Heart left ventricle (tissue), 13 donors: ENCODE data around the gene DDRGK1.
"Not testable (repeated sequence)": the region's sequence is repeated elsewhere in the genome, so short reads cannot be mapped to it uniquely, and the experiment has no call there.

Source experiments
- CTCF ChIP-seq, 12 donors: fragments of 200-600 bp; sonication (generic) in 4 of 12; IDR thresholded peaks; one replicate each; pipeline versions ENCODE4 v1.5.0 to v1.8.0; 2018 to 2022; ENCODE audit warnings: antibody characterized with exemption in 12 of 12, mild to moderate bottlenecking in 5 of 12
- POLR2A ChIP-seq, 2 donors: fragments of 450-650 bp; IDR thresholded peaks; one replicate each; pipeline ENCODE4 v1.6.1; 2017; ENCODE audit warnings: antibody characterized with exemption in 2 of 2, mild to moderate bottlenecking in 2 of 2, moderate library complexity in 2 of 2
- donor health status: ischemic (EF 13 %, LVEDD 7.1; RV severe dilation, severe dysfunction).
- donor health status: DM: no; HTN: yes; CAD: no.
- donor health status: DM: no; HTN: no; CAD: no.
- donor health status: ischemic (EF 25% LVEDD 6.9; RV normal size, moderate dysfunction).
- donor health status: ischemic (EF 25% LVEDD 5.7; RV mildly dilated, moderate dysfunction).
- donor health status: ischemic (EF 35%, LVEDD 5.7; RV mildly dilated, moderate dysfunction).
- donor health status: nonischemic (EF 11% LVEDD 7.7; RV severe dilation, severe dysfunction).
- donor health status: DM: yes; HTN: yes; CAD: no.
- donor health status: PGD.
- donor health status: ischemic (EF 29% LVEDD 5.4; RV normal size, mild dysfunction).
- donor health status: nonischemic (EF 23%, LVEDD 6.1; RV moderate dilation, normal function).

- not testable (repeated sequence) for TF ChIP-seq CTCF, POLR2A (IDR thresholded peaks at IDR 0.05)
Measured at GRCh38 chr20:3152057-3152644, 52.3 kb downstream of the DDRGK1 start.
